Astrocyte (in vitro differentiated cells and primary cell): ENCODE data around the gene CUEDC1.

ENCODE experiments used
- EZH2 ChIP-seq: IDR thresholded peaks from 2 replicates; pipeline ENCODE4 v1.6.1; 2012; ENCODE audit warnings: mild to moderate bottlenecking, low read length, inconsistent platforms; ENCODE audit not compliant: insufficient read depth
- TF ChIP-seq, protein P1 (sequence below): IDR thresholded peaks from 2 replicates; pipeline ENCODE4 v1.5.1; 2011; ENCODE audit warnings: low read depth, mild to moderate bottlenecking, inconsistent platforms, low read length, moderate library complexity; ENCODE audit not compliant: insufficient read depth

DNA sequence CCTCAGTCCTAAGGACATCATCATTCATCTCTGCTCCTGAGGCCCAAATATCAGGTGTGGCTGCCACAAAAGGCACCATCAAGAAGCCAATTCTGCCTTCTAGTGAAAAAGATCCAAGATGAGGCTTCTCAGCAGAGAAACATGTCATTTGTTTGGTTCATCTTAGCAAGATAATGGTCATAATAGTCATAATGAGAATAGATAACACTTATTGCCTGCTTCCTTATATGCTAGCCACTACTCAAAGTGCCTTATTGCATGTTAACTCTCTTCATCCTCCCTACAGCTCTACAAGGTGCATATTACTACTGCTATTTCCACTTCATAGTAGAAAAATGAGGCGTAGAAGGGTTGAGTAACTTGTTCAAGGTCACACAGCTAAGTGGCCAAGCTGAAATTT lies 60.4 kb downstream of the CUEDC1 start:
- TF ChIP-seq EZH2, result no peak
- TF ChIP-seq, protein P1, sequence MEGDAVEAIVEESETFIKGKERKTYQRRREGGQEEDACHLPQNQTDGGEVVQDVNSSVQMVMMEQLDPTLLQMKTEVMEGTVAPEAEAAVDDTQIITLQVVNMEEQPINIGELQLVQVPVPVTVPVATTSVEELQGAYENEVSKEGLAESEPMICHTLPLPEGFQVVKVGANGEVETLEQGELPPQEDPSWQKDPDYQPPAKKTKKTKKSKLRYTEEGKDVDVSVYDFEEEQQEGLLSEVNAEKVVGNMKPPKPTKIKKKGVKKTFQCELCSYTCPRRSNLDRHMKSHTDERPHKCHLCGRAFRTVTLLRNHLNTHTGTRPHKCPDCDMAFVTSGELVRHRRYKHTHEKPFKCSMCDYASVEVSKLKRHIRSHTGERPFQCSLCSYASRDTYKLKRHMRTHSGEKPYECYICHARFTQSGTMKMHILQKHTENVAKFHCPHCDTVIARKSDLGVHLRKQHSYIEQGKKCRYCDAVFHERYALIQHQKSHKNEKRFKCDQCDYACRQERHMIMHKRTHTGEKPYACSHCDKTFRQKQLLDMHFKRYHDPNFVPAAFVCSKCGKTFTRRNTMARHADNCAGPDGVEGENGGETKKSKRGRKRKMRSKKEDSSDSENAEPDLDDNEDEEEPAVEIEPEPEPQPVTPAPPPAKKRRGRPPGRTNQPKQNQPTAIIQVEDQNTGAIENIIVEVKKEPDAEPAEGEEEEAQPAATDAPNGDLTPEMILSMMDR, result no peak
